Activated naive CD8-positive, alpha-beta T cell treated with anti-CD3 and anti-CD28 coated beads, Interleukin-2, amount 50 U/mL, for 16 hours (primary cell): Measurements from ENCODE around the gene SUCLG2.
"Not testable (repeated sequence)": the region's sequence is repeated elsewhere in the genome, so short reads cannot be mapped to it uniquely, and the experiment has no call there.

Experiments used
- DNase-seq: peaks from one replicate; pipeline ENCODE4 v3.0.0-alpha.2; 2020; ENCODE audit warnings: low read depth, low spot score

Gene SUCLG2

DNA sequence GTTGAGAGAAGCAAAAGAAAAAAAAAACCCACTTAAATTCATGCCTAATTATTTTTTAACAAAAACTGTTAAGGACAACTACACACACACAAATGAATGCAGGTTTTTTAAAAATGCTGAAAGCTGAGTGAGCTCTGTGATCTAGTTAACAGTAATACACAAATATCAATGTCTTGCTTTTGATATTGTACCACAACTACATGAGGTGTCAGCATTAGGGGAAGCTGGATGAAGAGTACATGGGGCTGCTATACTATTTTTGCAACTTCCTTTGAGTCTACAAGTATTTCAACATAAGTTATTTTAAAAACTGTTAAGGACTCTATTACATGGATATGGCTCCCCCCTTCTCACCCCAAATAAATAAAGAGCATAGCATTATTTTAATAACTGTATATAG lies 44.7 kb downstream of the SUCLG2 start:
- no peak for DNase-seq

DNA sequence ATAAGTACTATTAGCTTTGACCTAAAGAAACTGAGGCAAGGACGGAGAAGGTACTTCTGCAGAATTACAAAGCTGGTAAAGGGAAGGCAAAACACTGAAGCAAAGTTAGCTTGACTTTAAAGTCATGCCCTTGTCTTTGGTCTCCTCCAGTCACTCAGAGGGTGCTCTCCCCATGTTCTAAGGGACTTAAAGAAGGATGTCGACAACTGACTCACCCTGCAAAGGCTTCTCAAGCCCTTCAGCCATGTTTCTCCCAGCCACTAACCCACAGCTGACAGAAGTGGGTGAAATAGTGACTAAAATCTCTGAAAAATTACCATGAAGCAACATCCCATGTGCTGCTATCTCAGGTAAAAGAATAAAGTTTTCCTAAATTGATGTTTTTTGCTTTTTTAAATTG lies 46.4 kb downstream of the SUCLG2 start:
- DNase-seq = no peak

DNA sequence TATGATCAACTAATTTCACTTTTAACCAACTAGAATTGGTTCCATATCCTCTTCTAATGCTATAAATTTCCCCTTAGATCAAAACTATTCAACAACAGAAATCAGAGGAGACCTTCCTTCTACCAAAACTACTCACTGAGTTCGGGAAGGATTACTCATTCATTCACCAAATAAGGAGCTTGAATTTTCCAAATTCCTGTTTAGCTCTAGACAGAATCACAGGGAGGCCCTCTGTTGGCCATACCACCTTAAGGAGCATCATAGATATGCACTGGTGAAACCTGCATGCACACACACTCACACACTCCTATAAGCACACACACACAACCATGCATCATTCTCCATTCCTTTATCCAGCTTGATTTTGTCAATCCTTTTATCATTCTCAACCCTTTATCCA lies 49.0 kb downstream of the SUCLG2 start:
- no peak for DNase-seq

DNA sequence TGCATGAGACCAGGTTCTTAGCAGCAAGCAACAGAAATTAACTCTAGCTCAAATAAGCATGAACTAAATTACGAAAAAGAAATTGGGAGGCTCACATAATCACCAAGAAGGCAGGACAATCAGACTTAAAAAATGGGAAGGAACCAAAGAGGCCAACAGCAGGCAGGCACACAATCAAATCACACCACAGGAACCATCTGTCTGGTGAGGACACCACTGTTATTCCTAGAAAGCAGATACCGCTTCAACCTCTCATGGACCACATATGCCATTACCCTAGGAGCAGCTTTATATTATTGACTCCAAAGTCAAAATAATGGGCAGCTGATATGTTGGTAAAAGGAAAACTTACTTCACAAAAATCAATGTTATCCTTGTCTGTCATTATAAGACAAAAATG lies 51.6 kb downstream of the SUCLG2 start:
- no peak for DNase-seq

DNA sequence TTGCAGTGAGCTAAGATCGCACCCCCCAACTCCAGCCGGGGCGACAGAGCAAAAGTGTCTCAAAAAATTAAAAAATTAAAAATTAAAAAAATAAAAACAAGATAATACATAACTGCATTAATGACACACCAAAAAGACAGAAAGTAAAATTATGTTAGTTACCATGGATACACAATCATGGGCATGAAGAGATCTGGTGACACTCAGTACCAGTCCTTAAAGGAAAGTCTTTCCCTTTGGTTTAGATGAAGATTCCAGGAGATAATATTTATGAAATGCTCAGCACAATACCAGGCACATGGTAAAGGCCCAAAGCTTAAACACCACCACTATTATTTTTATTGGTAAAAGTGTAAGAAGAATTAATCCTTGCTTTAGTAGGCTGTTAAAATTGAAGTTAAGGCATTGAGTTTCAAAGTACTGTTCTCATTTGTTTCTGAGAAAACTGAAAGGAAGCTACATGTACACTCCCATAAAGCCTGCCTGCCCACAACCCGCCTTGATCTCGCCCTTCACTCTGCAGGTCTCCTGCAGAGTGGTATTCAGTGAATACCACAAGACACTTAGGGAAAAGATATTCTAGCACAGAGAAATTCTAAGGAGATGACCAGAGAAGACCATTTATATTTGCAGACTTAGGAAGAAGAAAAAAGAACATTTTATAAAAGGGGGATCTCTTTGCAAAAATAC lies 52.3 kb downstream of the SUCLG2 start:
- DNase-seq = no peak

DNA sequence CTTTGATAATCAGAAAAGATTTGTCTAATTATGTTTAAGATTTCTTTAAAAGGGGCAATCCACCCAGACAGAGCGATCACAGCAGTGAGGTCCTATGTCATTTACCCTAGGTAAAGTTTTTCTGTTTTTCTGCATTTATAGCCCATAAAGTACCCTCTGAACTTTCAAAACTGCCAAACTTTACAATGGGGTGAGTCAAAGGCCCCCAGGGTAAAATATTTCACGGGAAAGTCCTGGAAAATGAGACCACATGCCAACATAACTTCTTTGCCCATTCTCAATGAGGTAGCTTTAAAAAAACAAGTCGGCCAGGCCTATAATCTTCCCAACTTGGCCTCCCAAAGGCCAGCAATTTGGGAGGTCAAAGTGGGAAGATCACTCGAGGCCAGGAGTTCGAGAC lies 53.0 kb downstream of the SUCLG2 start:
- no peak for DNase-seq

DNA sequence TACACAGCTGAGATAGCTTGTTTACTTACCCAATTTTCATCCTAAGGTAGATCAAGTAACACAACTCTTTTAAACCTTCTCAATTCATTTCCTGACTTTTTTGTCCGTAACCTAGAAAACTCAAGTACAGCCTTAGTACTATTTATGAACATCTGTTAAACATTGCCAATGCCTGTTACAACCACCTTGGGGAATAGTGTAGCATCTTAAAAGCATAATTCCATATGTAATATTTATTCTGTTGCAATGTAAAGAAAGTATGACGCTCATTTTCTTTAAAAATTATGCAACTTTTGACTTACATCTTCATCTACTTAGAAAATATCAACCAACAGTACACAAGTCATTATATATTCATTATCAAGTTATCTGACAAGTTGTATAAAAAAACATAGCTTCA lies 54.6 kb downstream of the SUCLG2 start:
- DNase-seq = no peak

DNA sequence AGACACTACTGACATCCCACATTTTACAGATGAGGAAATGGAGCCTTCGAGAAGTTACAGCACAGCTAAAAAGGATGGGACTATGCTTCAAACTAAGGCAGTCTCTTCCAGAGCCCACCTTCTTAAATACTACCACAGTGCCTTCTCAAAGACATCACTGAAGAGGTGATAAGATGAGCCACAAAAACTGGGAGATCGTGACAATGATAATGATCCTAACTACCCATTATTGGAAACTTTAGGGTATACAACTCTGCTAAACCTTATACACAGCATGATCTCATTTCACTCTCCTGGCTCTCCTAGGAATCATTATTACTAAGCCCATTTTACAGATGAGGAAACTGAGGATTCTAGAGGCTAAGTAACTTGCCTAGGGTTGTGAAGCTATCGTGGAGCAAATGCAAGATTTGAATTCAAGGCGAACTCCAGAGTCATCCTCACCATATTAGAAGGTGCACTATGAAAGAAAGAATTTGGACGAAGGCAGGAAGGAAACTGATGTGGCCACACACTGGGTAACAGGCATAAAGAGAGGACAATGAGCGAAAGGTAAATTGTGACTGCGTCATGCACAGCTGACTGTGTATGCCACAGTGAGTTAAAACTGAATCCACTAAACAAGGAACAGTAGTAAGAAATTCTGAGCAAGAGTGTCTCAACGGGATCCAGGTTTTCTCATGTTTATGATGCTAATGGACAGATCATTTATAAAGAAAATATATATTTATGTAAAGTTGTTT lies 55.4 kb downstream of the SUCLG2 start:
- DNase-seq = no peak

DNA sequence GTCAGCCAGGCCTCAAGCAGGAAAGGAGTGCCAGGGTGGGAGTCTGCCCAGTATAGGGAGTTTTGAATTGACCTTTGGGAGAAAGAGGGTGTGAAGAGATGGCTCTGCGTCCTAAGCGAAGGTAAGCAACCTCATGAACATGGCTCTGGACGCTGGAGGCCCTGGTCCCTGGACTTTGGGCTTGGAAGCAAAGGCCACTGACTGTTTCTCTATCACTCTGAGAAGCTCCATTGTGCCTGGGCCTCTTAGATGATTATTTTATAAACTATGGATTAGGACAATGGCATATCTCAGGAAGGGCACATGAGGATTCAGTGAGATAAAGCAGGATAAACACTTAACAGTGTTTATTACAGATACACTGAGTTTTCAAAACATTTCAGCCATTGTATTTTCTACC lies 59.0 kb downstream of the SUCLG2 start:
- no peak for DNase-seq

DNA sequence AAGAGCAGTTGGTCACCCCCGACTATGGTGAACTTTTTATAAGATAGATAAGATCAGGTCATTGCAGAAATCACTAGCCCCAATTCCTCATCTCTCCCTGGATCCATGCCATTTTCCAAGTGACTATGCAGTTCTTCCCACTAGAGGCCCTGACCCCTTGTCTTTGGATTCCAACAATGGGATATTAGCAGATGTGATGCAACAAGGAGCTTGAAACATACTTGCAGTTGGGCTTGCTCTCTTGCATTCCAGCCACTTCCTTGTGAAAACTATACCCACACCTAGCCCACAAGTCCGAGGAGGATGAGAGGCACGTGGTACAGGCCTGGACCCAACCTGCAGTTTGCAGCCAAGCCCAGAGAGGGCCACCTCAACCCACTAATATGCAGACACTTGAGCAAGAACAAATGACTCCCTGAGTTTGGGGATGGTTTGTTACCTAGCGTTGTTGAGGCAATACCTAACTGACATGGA lies 60.6 kb downstream of the SUCLG2 start:
- no peak for DNase-seq

DNA sequence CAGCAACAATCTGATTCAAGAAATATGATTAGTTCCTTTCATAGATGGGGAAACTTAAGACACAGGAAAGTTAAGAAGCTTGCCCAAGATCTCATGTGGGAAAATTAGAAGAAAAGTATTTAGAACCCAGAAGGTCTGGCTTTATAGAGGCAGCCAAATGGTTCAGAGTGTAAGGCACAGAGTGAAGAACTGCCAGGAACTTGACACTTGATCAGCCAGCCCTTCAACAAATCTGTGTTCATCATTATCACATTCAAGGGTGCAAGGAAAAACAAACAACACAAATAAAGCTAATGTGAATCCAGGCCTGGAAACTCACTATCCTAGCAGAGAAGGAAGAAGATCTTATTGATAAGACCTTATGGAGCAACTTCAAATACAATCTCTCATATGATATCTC lies 62.4 kb downstream of the SUCLG2 start:
- no peak for DNase-seq

DNA sequence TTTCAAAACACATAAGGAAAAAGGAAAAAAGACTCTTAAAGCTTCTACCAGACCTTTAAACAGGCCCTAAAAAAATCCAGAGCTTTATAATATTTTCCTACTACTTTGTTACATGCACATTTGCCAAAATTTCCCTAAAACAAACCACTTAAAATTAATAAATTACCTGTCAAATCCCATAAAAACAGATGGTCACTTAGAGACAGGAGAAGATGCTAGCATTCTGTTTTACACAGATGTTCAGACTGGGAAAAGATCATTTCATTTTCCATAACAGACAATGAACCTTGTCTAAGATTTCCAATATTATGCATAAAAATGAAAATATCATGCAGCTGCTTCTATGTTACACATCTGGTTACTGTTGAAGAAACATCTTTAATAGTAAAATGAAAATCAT lies 66.6 kb downstream of the SUCLG2 start:
- no peak for DNase-seq

DNA sequence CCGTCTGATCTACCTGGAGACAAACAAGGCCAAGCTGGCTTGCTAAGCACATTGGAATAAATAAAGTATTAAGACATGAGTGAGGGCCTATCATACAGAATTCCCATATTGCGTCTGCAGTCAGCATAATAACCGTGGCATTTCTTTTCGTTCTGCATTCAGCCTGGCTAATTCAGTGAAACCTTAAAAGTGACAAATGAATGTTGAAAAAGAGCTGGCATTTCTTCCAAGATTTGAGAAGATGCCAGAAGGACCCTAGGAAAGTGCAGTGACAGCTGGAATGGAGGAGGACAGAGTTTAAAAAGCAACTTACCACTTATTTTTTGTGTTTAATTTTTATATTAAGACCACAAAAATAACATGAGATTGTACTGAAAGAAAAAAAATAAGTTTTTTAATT lies 67.1 kb downstream of the SUCLG2 start:
- no peak for DNase-seq

DNA sequence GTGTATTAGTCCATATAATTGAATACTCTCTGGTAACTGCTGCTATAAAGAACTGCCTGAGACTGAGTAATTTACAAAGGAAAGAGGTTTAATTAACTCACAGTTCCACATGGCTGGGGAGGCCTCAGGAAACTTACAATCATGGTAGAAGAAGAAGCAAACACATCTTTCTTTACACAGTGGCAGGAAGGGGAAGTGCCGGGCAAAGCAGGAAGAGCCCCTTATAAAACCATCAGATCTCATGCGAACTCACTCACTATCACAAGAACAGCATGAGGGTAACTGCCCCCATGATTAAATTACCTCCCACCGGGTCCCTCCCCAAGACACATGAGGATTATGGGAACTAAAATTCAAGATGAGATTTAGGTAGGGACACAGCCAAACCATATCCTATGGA lies 69.8 kb downstream of the SUCLG2 start:
- not testable (repeated sequence) for DNase-seq

DNA sequence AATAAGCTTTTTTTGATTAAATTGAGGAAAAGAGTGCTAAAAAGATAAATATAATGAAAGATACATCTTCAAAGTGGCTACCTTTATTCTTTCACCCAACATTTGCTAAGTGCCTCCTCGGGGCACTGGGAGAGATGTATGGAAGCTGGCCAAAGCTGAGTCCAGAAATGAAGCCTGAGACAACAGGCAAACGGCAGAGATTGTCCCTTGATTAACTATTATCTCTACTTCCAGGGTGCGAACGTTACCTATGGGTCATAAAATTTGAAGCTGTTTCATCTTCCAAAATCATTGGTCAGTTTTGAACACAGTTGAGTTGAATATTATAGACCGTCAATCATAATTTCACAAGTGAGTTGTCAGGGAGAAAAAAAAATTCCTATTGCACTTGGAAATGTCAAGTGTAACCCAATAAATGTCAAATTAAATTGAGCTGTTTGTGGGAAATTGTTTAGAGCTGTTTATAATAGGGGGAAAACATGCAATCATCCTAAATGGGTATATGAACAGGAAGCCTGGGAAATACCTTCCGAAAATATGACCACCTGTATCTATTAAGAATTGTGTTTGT lies 73.9 kb downstream of the SUCLG2 start:
- DNase-seq = no peak

DNA sequence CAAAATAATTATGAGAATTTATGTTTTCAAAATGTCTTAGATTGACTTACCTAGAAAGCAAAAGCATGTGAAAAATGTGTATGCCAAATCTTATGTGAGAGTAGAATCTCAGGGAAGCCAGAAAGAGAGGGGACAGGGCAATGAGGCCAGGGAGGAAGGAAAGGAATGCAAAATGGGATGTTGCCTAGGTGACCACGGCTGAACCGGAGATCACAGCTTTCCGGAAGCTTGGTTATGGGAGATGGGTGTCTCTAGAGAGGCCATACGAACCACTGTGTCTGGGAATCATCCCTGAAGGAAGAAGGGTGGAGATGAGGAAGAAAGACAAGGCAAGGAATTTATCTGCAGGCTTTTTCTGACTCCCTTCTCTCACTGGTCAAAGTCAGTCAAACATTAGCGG lies 76.0 kb downstream of the SUCLG2 start:
- no peak for DNase-seq

DNA sequence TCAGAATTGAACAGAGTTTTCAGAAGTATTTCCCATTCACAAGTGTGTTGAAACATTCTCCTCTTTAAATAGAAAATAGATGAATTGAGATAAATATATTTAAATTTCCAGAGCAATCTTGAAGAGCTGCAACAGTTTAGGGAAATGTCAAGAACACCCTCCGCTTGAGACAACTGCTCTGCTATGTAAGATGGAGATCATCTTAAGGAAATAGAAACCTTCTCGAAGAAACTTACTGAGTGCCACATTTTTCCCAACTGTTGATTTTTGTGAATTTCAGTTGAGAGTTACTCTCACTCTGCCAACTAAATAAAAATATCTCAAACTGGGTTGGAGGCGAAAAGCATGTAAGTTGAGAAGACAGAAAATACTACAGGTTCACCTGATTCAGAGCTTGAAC lies 78.0 kb downstream of the SUCLG2 start:
- no peak for DNase-seq

DNA sequence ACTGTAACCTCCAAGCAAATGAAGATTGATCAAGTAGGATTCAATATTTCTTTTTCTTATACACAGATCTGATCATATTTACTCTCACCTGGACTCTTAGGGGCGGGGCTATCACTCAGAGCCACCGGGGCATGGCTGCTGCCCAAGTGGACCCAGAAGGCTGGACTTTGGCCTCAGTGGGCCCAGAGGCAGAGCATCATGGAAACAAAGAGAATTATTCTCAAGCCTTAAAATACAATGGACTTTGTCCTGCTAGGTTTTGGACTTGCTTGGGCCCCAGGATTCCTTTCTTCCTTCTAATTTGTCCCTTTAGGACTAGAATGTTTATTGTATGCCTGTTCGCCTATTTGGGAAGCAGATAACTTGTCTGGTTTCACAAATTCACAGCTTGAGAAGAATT lies 85.1 kb downstream of the SUCLG2 start:
- no peak for DNase-seq

DNA sequence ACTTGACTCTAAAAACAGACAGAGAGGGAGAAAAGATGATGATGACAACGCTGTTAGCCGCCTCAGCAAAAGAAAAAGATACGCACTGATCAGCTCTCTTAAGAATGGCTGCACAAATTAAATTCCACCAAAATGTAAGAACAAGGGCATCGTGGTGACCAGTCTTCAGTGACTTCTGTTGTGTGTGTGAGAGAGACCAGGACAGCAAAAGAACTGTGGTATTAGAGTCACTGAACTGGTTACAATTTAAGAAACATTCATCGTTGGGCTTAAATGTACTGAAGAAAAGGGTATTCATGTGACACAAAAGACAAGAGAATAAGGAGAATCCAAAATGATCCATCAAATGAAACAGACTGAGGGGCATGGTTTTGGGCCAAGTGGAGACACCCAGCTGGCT lies 86.5 kb downstream of the SUCLG2 start:
- no peak for DNase-seq

DNA sequence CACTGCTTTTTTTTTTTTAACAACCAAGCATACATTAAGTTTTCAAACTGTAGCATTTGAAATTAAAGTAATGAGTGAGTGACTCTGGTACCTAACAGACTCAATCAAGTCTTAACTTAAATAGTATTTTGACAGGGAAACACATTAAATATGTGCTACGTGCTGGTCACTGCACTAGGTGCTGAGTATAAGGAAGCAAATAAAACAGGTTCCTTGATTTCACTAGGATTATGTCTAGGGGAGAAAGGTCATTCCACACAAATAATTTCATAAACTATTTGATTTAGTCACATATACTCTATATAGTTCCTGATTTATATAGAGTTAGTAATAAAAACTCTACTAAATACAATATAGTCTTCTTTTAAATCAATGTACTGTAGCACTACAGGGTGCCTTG lies 89.4 kb downstream of the SUCLG2 start:
- no peak for DNase-seq

DNA sequence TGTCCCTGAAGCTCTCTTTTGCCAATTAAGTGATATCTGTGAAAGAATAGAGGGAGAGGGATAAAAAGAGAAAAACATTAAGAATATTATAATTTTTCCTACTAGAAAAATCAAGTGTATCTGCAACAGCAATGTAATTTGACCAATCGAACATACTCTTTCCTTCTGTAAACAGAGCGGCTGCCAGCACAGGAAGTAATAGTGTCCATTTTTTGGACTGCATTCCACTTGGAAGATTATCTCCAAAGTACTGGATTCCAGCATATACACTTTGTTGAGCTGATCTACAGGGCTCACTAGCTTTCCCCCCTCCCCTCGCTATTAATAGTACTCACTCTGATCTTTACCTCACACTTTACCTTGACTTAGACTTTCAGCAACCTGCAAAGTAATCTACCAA lies 90.4 kb downstream of the SUCLG2 start:
- DNase-seq = no peak

DNA sequence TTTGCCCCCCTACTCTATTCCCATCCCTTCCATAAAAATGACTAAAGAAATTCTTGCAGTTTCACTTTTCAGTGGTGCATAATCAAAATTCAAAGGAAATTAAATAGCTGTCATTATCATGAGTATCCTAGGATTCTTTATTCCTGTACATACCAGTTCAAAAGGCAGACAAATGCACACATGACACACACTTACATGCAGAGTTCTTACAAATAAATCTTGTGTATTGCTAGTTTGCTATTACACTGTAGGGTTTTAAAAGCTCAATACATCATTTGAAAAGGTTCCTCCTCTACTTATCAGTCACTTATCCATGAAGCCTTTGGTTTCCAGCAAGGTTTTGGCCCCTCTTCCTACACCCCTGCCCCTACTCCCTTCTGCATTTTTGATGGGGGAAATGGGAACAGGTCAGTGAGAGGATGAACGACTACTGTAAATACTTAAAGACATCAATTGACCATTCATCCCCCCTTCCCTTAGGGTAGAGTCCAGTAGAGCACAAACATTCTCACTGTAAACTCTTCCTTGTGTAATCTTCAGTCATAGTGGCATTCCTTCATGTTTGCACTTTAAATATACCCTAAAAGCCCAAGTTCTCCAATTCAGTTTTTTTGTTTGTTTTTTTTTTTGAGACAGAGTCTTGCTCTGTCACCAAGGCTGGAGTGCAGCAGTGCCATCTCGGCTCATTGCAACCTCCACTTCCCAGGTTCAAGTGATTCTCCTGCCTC lies 92.6 kb downstream of the SUCLG2 start:
- no peak for DNase-seq
